ENCODE data around the gene MS4A15.

DNA sequence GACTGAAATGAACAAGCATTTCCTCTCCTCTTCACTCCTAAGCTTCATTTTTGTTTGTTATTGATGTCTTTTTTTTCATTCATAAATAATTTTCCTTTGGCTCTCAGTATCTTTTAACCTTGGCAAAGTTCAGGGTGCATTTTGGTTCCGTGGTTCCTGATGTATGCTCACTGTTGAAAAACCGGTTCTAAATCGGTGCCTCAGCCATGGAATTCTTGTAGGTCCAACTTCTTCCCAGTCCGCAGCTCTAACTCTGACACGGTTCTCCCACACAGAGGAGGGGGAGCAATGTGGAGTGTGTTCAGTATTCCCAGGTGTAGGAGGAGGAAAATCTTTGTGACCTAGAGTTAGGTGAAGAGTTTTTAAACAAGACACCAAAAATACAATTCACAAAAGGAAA, 12.6 kb upstream of the MS4A15 start:
- TF ChIP-seq, protein P1, sequence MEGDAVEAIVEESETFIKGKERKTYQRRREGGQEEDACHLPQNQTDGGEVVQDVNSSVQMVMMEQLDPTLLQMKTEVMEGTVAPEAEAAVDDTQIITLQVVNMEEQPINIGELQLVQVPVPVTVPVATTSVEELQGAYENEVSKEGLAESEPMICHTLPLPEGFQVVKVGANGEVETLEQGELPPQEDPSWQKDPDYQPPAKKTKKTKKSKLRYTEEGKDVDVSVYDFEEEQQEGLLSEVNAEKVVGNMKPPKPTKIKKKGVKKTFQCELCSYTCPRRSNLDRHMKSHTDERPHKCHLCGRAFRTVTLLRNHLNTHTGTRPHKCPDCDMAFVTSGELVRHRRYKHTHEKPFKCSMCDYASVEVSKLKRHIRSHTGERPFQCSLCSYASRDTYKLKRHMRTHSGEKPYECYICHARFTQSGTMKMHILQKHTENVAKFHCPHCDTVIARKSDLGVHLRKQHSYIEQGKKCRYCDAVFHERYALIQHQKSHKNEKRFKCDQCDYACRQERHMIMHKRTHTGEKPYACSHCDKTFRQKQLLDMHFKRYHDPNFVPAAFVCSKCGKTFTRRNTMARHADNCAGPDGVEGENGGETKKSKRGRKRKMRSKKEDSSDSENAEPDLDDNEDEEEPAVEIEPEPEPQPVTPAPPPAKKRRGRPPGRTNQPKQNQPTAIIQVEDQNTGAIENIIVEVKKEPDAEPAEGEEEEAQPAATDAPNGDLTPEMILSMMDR (IDR thresholded peaks at IDR 0.05; ENCODE audit: insufficient read depth, low read depth, low read length): no peak
- no peak for TF ChIP-seq EZH2 (IDR thresholded peaks at IDR 0.05; ENCODE audit: insufficient read depth, low read length)

Data from astrocyte (in vitro differentiated cells and primary cell).